AG08395 (cell line): Measurements from ENCODE around the gene TRAF3IP3.

Source experiments
- DNase-seq: peaks from one replicate; pipeline ENCODE4 v3.0.0; 2012; ENCODE audit warnings: mixed read lengths, low spot score

The TRAF3IP3 gene

DNA sequence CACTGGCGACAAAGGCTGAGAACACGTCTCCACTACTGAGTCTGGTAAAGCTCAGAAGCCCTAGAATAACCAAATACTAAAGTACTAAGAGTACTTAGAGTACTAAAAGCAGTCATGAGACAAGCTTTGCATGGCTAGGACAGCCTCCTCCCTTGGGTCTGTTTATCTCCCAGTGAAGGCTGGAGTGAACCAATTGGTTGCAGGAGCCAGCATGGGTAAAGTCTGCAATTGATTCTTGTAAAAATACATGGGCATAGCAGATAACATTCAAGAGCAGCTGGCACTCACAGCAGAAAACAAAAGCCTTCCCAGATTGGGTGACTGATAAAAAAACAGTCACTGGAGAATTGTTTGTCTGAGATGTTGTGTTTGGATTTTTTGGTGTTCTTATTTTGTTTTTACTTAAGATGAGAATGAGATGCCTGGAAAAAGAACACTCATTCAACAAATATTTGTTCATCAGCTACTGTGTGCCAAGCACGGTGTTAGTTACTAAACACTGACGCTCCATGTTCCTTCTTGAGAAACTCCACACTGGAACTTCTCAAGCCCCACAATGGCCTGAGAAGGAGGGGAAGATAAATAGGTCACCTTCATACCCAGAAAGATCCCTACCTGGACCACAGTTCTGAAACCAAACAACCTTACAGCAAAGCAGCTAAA lies 46.4 kb downstream of the TRAF3IP3 start:
- DNase-seq: no peak

DNA sequence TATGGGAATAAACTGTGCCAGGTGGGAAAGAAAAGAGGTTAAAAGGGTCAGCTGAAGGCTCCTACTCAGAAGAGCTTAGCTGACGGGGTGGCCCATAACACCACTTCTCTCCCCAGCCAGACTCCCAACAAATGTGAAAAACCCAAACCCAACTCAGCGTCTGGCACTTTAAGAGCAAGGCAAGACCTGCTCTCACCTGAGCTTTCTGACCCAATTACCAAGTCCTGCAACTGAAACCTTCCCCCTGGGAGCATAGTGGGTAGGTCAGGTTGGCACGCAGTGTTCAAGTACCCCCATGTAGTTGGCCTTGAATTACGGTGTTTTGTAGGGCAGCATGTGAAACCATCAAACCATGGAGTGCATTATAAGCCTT lies 46.9 kb downstream of the TRAF3IP3 start:
- DNase-seq: no peak

GRCh38 chr1:209803568-209803967 lies 47.7 kb downstream of the TRAF3IP3 start:
- no peak for DNase-seq

GRCh38 chr1:209805341-209805781 lies 49.5 kb downstream of the TRAF3IP3 start:
- no peak for DNase-seq

- peak; percentile 65 for DNase-seq
These were observed 50.3 kb downstream of the TRAF3IP3 start, which contains the start of gene IRF6 for GRCh38 chr1:209805875-209806760. IRF6 (minus strand) TSS chr1:209806142; CDS start chr1:209801413, 4,729 bp downstream.

- no peak for DNase-seq
These were observed 51.7 kb downstream of the TRAF3IP3 start for GRCh38 chr1:209807509-209807908.

- peak; percentile 95 for DNase-seq
These were observed 52.3 kb downstream of the TRAF3IP3 start for GRCh38 chr1:209808059-209808581.

DNA sequence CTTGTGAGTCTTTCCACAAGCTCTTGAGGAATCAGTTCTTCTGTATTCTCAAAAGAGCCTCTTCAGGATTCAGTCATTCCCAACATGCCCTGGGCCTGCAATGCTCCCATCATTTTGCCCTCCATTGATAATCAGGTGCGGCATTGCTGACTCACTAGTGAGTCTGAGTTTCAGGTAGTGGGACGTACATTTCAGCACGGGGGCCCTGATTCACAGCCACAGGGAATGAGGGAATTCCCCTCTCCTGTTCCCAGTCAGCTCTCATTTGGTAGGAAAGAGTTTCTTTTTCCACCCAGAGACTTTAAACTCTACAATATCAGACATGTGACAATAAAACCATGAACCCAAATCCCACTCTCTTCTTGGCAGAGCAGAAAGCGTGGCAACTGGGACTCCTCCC lies 53.8 kb downstream of the TRAF3IP3 start:
- DNase-seq: no peak

- DNase-seq: no peak
These were observed 54.9 kb downstream of the TRAF3IP3 start for GRCh38 chr1:209810783-209811182.

DNA sequence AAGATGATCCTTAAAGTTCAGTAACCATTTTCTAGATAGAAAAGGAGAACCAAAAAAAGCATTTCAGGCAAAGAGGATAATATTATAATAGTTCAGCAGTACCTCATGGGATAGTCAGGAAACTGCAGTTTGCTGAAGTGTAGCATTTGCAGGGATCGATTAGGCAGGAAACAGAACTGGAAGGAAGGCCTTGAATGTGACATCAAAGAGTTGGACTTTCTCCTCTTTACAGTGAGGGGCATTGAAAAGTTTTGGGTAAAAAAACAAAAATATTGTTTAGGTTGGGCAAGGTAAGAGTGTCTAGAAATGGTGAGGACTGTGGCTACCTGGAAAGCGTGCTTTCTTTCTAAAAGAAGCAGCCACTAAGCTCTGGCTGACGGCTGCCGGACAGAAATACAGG lies 58.0 kb downstream of the TRAF3IP3 start:
- DNase-seq: no peak

- no peak for DNase-seq
These were observed 59.6 kb downstream of the TRAF3IP3 start for GRCh38 chr1:209815490-209815889.

- DNase-seq: no peak
These were observed 60.1 kb downstream of the TRAF3IP3 start for GRCh38 chr1:209815931-209816341.

GRCh38 chr1:209816923-209817322 lies 61.1 kb downstream of the TRAF3IP3 start:
- DNase-seq: no peak

DNA sequence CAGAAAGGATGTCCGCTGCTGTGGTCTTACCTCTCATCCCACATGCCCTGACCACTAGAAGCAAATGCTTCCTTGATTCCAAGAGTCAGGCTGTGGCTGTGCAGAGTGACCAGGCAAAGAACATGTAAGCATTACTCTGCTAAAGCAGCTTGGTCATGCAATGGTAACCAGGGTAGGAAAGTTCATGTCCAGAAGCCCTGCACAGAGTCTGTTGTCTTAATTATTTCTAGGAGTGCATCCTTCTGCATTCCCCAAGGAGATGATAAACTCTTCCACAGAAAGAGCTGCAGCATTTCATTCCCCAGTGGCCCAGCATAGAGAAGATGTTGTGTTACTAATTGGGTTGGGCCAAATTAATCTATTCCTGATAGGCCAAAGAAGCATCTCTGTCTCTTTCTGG lies 61.8 kb downstream of the TRAF3IP3 start:
- DNase-seq: no peak

DNA sequence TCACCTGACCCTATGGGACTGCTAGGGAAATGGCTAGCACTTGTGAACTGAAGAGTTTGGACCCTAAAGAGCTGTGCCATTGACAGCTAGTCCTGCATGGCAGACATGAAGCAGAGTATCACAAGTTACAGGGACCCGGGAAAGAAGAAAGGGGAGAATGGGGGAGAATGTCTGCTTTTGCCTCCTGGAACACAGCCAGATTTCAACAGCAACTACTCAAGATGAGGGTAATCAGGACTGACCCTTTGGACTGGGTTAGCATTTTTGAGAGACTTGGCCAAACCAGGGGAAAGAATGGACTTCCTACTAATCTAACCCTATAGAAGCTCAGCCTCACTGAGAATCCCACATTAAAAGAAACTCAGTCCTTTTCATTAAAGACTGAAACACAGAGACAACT lies 63.2 kb downstream of the TRAF3IP3 start:
- no peak for DNase-seq

DNA sequence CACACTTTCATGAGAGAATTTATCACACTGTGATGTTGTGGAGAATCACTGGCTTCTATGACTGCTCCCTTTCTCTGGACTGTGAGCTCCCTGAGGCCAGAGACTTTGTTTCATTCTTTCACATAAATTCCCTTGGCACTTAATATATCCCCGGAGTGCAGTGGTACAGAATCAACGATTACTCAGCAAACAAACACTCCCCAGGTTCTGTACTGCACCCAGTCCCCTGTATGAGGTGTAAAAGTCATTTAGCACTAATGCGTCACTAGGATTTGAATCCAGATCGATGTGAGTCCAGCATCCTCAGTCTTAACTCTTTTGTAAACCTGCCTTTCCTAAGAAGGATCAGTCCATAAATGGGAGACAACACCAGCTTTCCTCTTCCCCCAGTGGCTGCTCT lies 65.1 kb downstream of the TRAF3IP3 start:
- DNase-seq: no peak

DNA sequence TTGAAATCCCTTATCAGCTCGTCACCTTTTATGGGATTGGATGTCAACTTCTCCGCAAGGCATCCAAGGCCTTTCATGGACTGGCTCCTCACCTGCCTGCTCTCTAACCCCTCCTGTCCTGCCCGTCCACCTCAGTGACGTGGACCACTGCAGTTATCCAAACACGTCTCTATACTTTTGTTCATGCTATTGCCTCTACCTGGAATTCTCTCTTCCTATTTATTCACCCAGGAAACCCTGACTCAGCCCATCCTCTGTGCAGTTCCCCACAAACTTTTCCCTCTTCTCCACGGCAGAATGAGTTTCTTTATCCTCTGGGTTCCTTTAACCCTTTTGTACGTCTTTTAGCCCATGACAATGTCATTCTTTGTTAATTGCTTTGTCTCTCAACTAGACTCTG lies 66.9 kb downstream of the TRAF3IP3 start:
- DNase-seq: no peak

- peak; percentile 60 for DNase-seq
These were observed 67.5 kb downstream of the TRAF3IP3 start for GRCh38 chr1:209823143-209824041.

- DNase-seq: no peak
These were observed 70.0 kb downstream of the TRAF3IP3 start for GRCh38 chr1:209825591-209826434.

- DNase-seq: peak; percentile 90
These were observed 71.8 kb downstream of the TRAF3IP3 start, which contains the start of gene UTP25 for GRCh38 chr1:209827384-209828262. UTP25 (plus strand) TSS chr1:209827972; CDS start chr1:209828064, 92 bp downstream.
